Prostate gland (tissue), 2 donors: ENCODE results near the gene RAD51B.

ENCODE experiments used
- POLR2A ChIP-seq: fragments of 450-650 bp; IDR thresholded peaks from one replicate; pipeline ENCODE4 v1.6.1; 2016; ENCODE audit warnings: antibody characterized with exemption, mild to moderate bottlenecking
- TF ChIP-seq, protein P1 (sequence below), 4 experiments: fragments of 200-600 bp in 2 of 4; fragments of 450-650 bp in 2 of 4; sonication (generic) in 2 of 4; IDR thresholded peaks; 1 replicate in 3 of 4; 2 replicates in 1 of 4; pipeline ENCODE4 v1.5.1; 2016 to 2019; ENCODE audit warnings: antibody characterized with exemption in 4 of 4, mild to moderate bottlenecking in 2 of 4, moderate library complexity in 2 of 4

DNA sequence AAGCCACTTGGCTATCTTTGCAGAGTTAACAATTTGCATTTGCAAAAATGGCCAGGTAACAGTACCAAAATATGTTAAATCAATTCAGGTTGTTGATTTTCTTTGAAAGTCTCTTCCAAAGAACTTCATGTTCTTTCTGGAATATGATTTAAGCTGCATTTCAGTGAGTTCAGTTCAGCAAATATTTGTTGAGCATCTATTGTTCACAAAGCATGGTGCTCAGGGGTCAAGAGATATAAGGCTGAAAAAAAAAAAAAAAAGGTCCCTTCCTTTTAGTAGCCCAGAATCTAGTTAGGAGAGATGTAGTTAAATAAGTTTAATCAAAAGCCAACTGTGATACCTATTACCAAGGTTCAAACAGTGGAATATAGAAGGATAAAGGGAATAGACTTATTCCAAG lies 656.2 kb downstream of the RAD51B start:
- TF ChIP-seq, protein P1, sequence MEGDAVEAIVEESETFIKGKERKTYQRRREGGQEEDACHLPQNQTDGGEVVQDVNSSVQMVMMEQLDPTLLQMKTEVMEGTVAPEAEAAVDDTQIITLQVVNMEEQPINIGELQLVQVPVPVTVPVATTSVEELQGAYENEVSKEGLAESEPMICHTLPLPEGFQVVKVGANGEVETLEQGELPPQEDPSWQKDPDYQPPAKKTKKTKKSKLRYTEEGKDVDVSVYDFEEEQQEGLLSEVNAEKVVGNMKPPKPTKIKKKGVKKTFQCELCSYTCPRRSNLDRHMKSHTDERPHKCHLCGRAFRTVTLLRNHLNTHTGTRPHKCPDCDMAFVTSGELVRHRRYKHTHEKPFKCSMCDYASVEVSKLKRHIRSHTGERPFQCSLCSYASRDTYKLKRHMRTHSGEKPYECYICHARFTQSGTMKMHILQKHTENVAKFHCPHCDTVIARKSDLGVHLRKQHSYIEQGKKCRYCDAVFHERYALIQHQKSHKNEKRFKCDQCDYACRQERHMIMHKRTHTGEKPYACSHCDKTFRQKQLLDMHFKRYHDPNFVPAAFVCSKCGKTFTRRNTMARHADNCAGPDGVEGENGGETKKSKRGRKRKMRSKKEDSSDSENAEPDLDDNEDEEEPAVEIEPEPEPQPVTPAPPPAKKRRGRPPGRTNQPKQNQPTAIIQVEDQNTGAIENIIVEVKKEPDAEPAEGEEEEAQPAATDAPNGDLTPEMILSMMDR (IDR thresholded peaks at IDR 0.05) = no peak
- no peak for TF ChIP-seq POLR2A
